Measurements from ENCODE around the gene TRERF1. TPM values are rescaled to one million over a fixed set of nuclear protein-coding genes. Genes with fewer than 3 reads are reported as not detected.
A peak's percentile ranks its signal among the peaks of the same experiment; 100 is the strongest.

TRERF1 gene
- total RNA-seq, 1 experiment from 2014 or later = 0.39 TPM

- Mint-ChIP-seq H3K36me3 (ENCODE audit: insufficient read depth, unreplicated experiment) (peaks cover 2% of the 10 kb centered on the region), H3K27ac (ENCODE audit: unreplicated experiment) (peak overlapping the region; percentile 76), H3K27me3 (ENCODE audit: insufficient read depth, unreplicated experiment) (no peaks in the 10 kb centered on the region), H3K4me3 (ENCODE audit: unreplicated experiment) (peak overlapping the region; percentile 68), H3K9me3 (ENCODE audit: unreplicated experiment) (no peaks in the 10 kb centered on the region), H3K4me1 (ENCODE audit: low read depth, unreplicated experiment) (peaks cover 39% of the 10 kb centered on the region)
- H3K9me3 ChIP-seq = no peaks in the 10 kb centered on the region
- no peak for TF ChIP-seq CTCF (IDR thresholded peaks at IDR 0.05; ENCODE audit: insufficient read depth in 1 of 2, low read depth in 1 of 2, low read length in 1 of 2, severe bottlenecking in 1 of 2, unreplicated experiment in 1 of 2)
- intact Hi-C loops (cut with micrococcal nuclease; ENCODE audit: unreplicated experiment) = loop anchor here (1.0 kb wide), 1 partner anchor 9 kb away; the partner anchor contains the start of gene MRPS10
- peaks cover 40% of the 10 kb centered on the region for H3K4me1 ChIP-seq
- no peaks in the 10 kb centered on the region for H3K27me3 ChIP-seq (replicated peaks; ENCODE audit: control insufficient read depth, insufficient read depth, low read length)
- ChIA-PET CTCF (interaction anchor here (0.7 to 1.9 kb wide), 4 partner anchors 12 to 321 kb away, joined by 3 to 15 read pairs (median 6); no protein-coding TSS in a partner anchor), POLR2A (interaction anchor here (0.5 to 1.8 kb wide), 4 partner anchors 33 to 556 kb away, joined by 3 to 13 read pairs (median 4); partner anchors contain the start of gene C6orf132)
- H3K36me3 ChIP-seq (ENCODE audit: control insufficient read depth, insufficient read depth, low read length) = no peaks in the 10 kb centered on the region; the same call in 1 of the 2 replicates
- DNase-seq = peak; percentile 89 to 92
- H3K4me3 ChIP-seq (ENCODE audit: low read depth, low read length) = peak overlapping the region; percentile 14
- no TSS peak for BruUV-seq (replicated peaks)
These were observed 225.0 kb downstream of the TRERF1 start for GRCh38 chr6:42226645-42227143.

- peak in 1 of 2 experiments; percentile 18 for DNase-seq
- Histone ChIP-seq H3K4me1 (peaks cover 40% of the 10 kb centered on the region), H3K27me3 (replicated peaks; ENCODE audit: control insufficient read depth, insufficient read depth, low read length) (no peaks in the 10 kb centered on the region), H3K4me3 (ENCODE audit: low read depth, low read length) (no peak overlapping the region; the same call in none of the 2 replicates), H3K9me3 (no peaks in the 10 kb centered on the region), H3K36me3 (ENCODE audit: control insufficient read depth, insufficient read depth, low read length) (no peaks in the 10 kb centered on the region; the same call in 1 of the 2 replicates)
- Mint-ChIP-seq H3K27ac (ENCODE audit: unreplicated experiment) (peak overlapping the region; percentile 76), H3K4me3 (ENCODE audit: unreplicated experiment) (peak overlapping the region; percentile 68), H3K9me3 (ENCODE audit: unreplicated experiment) (no peaks in the 10 kb centered on the region), H3K36me3 (ENCODE audit: insufficient read depth, unreplicated experiment) (peaks cover 4% of the 10 kb centered on the region), H3K27me3 (ENCODE audit: insufficient read depth, unreplicated experiment) (no peaks in the 10 kb centered on the region), H3K4me1 (ENCODE audit: low read depth, unreplicated experiment) (peaks cover 39% of the 10 kb centered on the region)
- ChIA-PET POLR2A (interaction anchor here (0.5 to 1.8 kb wide), 3 partner anchors 84 to 226 kb away, joined by 3 to 13 read pairs (median 5); partner anchors contain the start of genes C6orf132 and TRERF1), CTCF (interaction anchor here (1.3 to 1.9 kb wide), 2 partner anchors 11 to 34 kb away, joined by 7 to 15 read pairs; no protein-coding TSS in a partner anchor)
- TSS peak; percentile 82 for BruUV-seq (replicated peaks)
- intact Hi-C loops (cut with micrococcal nuclease; ENCODE audit: unreplicated experiment) = no loop called here
- TF ChIP-seq CTCF (IDR thresholded peaks at IDR 0.05; ENCODE audit: insufficient read depth in 1 of 2, low read depth in 1 of 2, low read length in 1 of 2, severe bottlenecking in 1 of 2, unreplicated experiment in 1 of 2) = no peak
These were observed 225.5 kb downstream of the TRERF1 start for GRCh38 chr6:42226161-42226611.

GRCh38 chr6:42225419-42225818 lies 226.3 kb downstream of the TRERF1 start:
- BruUV-seq (replicated peaks) = no TSS peak
- DNase-seq = no peak
- Mint-ChIP-seq H3K9me3 (ENCODE audit: unreplicated experiment) (no peaks in the 10 kb centered on the region), H3K36me3 (ENCODE audit: insufficient read depth, unreplicated experiment) (peaks cover 4% of the 10 kb centered on the region), H3K4me1 (ENCODE audit: low read depth, unreplicated experiment) (peaks cover 39% of the 10 kb centered on the region), H3K4me3 (ENCODE audit: unreplicated experiment) (peak overlapping the region; percentile 68), H3K27me3 (ENCODE audit: insufficient read depth, unreplicated experiment) (no peaks in the 10 kb centered on the region), H3K27ac (ENCODE audit: unreplicated experiment) (peak overlapping the region; percentile 76)
- H3K36me3 ChIP-seq (ENCODE audit: control insufficient read depth, insufficient read depth, low read length) = no peaks in the 10 kb centered on the region; the same call in 1 of the 2 replicates
- H3K27me3 ChIP-seq (replicated peaks; ENCODE audit: control insufficient read depth, insufficient read depth, low read length) = no peaks in the 10 kb centered on the region
- no peak overlapping the region for H3K4me3 ChIP-seq (ENCODE audit: low read depth, low read length)
- no peaks in the 10 kb centered on the region for H3K9me3 ChIP-seq
- CTCF ChIA-PET = no interaction called here
- no peak for TF ChIP-seq CTCF (IDR thresholded peaks at IDR 0.05; ENCODE audit: insufficient read depth in 1 of 2, low read depth in 1 of 2, low read length in 1 of 2, severe bottlenecking in 1 of 2, unreplicated experiment in 1 of 2)
- H3K4me1 ChIP-seq = peaks cover 40% of the 10 kb centered on the region
- POLR2A ChIA-PET = no interaction called here
- intact Hi-C loops (cut with micrococcal nuclease; ENCODE audit: unreplicated experiment) = no loop called here

Measured in Caco-2 (cell line).